HL-60/S4 treated with phorbol 12-myristate 13-acetate at 8.2 ng/mL for 4 days and 3 days (cell line): Measurements from ENCODE around the gene ATOH1.

Source experiments
- in situ Hi-C: fragments of 300-500 bp; cut with MboI; formaldehyde crosslinking; loops from 2 replicates; pipeline ENCODE4 v1.15.0; 2022; ENCODE audit warnings: low sequenced_read_pairs

The ATOH1 gene

GRCh38 chr4:93828332-93828994, at the start of gene ATOH1:
ATOH1 (plus strand) TSS chr4:93828753; CDS start chr4:93828927, 174 bp downstream.
- in situ Hi-C loops: no loop called here

- in situ Hi-C loops: no loop called here
Measured at GRCh38 chr4:93779228-93779627, 49.3 kb upstream of the ATOH1 start.

- in situ Hi-C loops: no loop called here
Measured at GRCh38 chr4:93780080-93780479, 48.5 kb upstream of the ATOH1 start.

GRCh38 chr4:93781198-93781597, 47.4 kb upstream of the ATOH1 start:
- in situ Hi-C loops: no loop called here

- in situ Hi-C loops: no loop called here
Measured at GRCh38 chr4:93786149-93786548, 42.4 kb upstream of the ATOH1 start.

GRCh38 chr4:93788712-93789111, 39.8 kb upstream of the ATOH1 start:
- in situ Hi-C loops: no loop called here

GRCh38 chr4:93791570-93792195, 36.9 kb upstream of the ATOH1 start:
- in situ Hi-C loops: no loop called here

- in situ Hi-C loops: no loop called here
Measured at GRCh38 chr4:93802045-93802444, 26.5 kb upstream of the ATOH1 start.

- in situ Hi-C loops: no loop called here
Measured at GRCh38 chr4:93809773-93810172, 18.8 kb upstream of the ATOH1 start.

GRCh38 chr4:93810340-93810992, 18.1 kb upstream of the ATOH1 start:
- in situ Hi-C loops: no loop called here

GRCh38 chr4:93813092-93813491, 15.5 kb upstream of the ATOH1 start:
- in situ Hi-C loops: no loop called here

GRCh38 chr4:93814141-93814540, 14.4 kb upstream of the ATOH1 start:
- in situ Hi-C loops: no loop called here

- in situ Hi-C loops: no loop called here
Measured at GRCh38 chr4:93814722-93815121, 13.8 kb upstream of the ATOH1 start.

GRCh38 chr4:93825551-93826216, 2.9 kb upstream of the ATOH1 start:
- in situ Hi-C loops: no loop called here

- in situ Hi-C loops: no loop called here
Measured at GRCh38 chr4:93827272-93827947, 1.1 kb upstream of the ATOH1 start.

GRCh38 chr4:93828995-93829819, 654 bp downstream of the ATOH1 start:
- in situ Hi-C loops: no loop called here

GRCh38 chr4:93829820-93830687, 1.5 kb downstream of the ATOH1 start:
- in situ Hi-C loops: no loop called here

- in situ Hi-C loops: no loop called here
Measured at GRCh38 chr4:93831716-93832496, 3.4 kb downstream of the ATOH1 start.
